PC-3 (cell line): Measurements from ENCODE around the gene NIPBL.

Experiments
- CTCF ChIP-seq: fragments of 300-600 bp; sonication (generic); conservative IDR thresholded peaks from 2 replicates; pipeline ENCODE4 v1.5.1; 2017; ENCODE audit warnings: antibody characterized with exemption, low read depth, mild to moderate bottlenecking, low read length
- EZH2phosphoT487 ChIP-seq: fragments of 300-600 bp; sonication (generic); IDR thresholded peaks from 2 replicates; pipeline ENCODE4 v1.6.1; 2018; ENCODE audit warnings: mild to moderate bottlenecking, antibody characterized with exemption, low read length, borderline replicate concordance

GRCh38 chr5:36944607-36945225, 68.1 kb downstream of the NIPBL start:
- TF ChIP-seq CTCF = peak; percentile 79
- no peak for TF ChIP-seq EZH2phosphoT487
